Left cardiac atrium (tissue), 4 donors: ENCODE results near the gene PTDSS2. TPM values are rescaled to one million over a fixed set of nuclear protein-coding genes. Genes with fewer than 3 reads are reported as not detected.
A peak's percentile ranks its signal among the peaks of the same experiment; 100 is the strongest.
"Not testable (repeated sequence)": the region's sequence is repeated elsewhere in the genome, so short reads cannot be mapped to it uniquely, and the experiment has no call there.

ENCODE experiments used
- ATAC-seq, 2 donors: fragments of 200-7000 bp; cut with Tn5 transposase; one replicate each; pipeline ENCODE4 v1.9.1; 2020; ENCODE audit warnings: mild to moderate bottlenecking in 2 of 2, moderate library complexity in 2 of 2
- DNase-seq: peaks from one replicate; pipeline ENCODE4 v3.0.0-alpha.2; 2020
- intact Hi-C, 2 donors: fragments of 100-400 bp; cut with DNase I; formaldehyde crosslinking; loops; one replicate each; pipeline versions ENCODE4 v1.14.1 to v1.15.1; 2022 to 2023
- total RNA-seq, 2 donors: library from RNA; stranded (reverse); fragmentation: NEBNext Ultra II Directional; extraction: Animal tissue kit (Norgen Biotek cat#: 25700); gene quantifications; one replicate each; pipeline ENCODE4 v1.2.1, GENCODE V29; 2021
- donor health status: DM: no; HTN: yes; CAD: no.
- donor health status: DM: no; HTN: yes; CAD: no; lungs with severe emphysema.
- donor health status: DM: yes; HTN: yes; CAD: no.
- donor health status: Dilated cardiomyopathy.

The PTDSS2 gene
- total RNA-seq, 2 donors from 2014 or later, result 21.5 to 26.5 TPM

DNA sequence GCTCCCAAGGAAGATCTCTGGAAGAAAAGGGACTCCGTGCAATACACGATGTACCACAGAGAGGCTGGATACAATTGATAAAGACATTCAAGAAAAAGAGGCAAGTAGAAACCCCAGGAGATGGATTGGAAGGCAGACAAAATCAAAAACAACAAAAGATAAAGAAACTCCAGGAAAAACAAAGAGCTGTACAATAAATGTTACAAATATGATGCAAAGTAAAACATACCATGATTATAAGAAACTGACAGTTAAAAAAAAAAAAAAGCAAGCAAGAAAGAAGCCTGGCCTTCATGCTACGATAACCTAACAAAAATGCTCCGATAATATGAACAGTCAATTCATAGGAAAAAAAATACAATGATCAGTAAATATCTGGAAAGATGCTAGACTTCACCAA is 24.8 kb upstream of the PTDSS2 start:
- intact Hi-C loops, result no loop called here
- DNase-seq (no peak), ATAC-seq (no peak)

DNA sequence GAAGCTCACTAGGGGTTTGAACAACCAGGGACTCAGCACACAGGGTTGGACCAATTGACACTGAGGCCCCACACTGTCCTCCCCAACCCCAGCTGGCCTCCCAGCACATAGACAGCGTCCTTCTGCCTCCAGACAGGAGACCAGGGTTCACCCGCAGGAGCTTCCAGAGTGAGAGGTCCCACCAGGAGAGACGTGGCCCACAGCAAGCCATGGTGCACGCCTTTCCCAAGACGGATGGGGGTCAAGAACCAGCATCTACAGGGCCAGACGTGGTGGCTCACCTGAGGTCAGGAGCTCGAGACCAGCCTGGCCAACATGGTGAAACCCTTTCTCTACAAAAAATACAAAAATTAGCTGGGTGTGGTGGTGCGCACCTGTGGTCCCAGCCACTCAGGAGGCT is 23.2 kb upstream of the PTDSS2 start:
- ATAC-seq, result no peak
- intact Hi-C loops, result no loop called here
- DNase-seq, result peak; percentile 19

DNA sequence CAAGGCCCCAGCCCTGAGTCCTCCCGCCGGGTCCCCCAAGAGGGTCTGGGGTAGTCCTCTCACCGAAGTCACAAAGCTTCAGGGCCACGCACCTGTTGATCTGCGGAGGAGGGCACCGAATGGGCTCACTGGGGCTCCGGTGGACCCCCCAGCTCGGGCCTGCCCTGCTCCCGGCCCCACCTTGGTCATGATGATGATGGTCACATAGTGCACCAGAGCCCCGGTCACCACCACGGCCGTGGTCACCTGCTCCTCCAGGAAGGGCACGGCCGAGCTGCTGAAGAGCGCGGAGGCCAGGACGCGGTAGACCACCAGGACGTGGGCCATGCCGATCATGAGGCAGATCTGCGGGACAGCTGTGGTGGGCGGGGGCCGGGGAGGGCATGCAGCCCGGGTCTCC is 21.8 kb upstream of the PTDSS2 start:
- intact Hi-C loops, result no loop called here
- ATAC-seq (no peak), DNase-seq (peak; percentile 10)

DNA sequence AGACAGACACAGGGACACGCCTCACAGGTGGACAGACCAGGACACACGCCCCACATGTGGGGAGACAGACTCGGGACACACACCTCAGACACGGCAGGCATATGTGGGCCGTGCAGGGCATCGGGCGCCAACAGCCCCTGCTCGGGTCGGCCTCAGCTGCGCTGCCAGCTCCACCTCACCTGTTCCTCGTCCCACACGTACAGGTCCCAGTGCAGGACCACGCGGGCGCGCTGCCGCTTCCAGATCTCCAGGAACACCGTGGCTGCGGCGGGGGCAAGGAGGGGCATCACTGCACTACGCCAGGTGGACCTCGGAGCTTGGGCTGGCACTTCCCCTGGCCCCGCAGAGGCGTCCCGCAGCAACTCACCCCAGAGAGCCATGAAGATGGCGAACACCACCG is 20.7 kb upstream of the PTDSS2 start:
- intact Hi-C loops, result no loop called here
- ATAC-seq (no peak), DNase-seq (peak; percentile 15)

DNA sequence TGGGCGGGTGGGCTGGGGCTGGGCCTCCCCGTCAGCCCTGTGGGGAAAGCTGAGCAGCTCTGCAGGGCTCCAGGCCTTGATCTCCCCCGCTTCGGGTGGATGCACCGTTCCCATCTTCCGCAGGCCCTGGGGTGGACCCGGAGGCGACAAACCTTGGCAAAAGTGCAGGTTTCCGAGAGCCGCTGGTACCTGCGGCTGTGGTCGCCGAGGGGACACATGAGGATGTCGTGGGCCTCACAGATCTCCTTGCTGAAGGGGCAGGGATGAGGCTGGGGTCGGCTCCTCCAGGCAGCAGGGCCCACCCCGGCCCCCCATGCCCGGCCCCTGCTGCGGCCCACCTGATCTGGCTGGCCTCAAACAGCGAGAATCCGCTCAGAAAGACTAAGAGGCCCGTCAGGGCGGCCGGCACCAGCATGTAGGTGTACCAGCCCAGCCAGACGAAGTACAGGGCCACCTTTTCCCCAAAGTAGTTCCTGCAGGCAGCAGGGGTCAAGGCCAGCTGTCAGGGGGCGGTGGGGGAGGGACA is 20.1 kb upstream of the PTDSS2 start:
- intact Hi-C loops, result no loop called here
- DNase-seq (peak; percentile 13), ATAC-seq (no peak)

DNA sequence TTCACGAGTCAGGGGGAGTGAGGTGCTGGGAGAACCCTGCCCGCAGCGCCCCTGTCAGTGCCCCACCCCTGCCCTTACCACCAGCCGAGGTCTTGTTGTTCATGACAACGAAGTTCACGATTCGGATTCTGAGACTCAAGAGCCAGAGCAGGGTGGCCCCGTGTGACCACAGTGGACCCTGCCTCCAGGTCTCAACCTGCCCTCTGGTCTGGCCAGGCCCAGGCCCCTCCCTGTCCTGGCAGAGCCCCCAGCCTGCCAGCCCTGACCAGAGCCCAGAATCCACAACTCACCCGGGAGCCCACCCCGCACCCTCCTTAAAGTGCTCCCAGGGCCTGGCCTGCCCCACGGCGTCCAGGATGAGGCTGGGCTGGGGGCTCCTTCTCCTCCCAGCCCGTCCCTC is 18.2 kb upstream of the PTDSS2 start:
- DNase-seq, result peak; percentile 7
- intact Hi-C loops, result no loop called here
- no peak for ATAC-seq

DNA sequence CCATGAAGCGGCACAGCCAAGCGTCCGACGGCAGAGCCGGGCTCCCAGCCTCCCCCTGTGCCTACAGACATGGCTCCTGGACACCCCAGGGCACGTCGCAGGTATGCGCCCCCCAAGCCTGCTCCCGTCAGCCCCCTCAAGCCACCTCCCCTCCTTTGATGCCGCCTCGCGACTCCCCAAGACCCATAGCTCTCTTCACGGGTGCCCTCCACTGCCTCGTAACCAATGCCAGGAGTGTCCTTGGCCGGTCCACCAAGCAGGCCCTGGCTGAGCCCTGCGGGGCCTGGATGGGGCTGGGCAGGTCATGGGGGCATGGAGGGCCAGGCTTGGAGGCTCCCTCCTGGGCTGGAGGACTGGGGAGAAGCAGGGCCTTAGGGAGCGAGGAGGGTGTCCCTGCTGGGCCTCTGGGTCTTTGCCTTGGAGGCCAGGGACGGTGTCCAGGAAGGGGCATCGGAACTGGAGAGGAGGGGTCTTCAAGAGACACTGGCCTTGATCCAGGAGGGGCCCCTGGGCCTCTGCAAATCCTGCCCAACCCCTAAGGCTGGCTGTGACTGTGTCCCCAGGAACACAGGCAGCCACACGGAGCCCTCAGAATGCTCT is 17.5 kb upstream of the PTDSS2 start:
- DNase-seq, result peak; percentile 11
- intact Hi-C loops, result no loop called here
- ATAC-seq, result no peak

DNA sequence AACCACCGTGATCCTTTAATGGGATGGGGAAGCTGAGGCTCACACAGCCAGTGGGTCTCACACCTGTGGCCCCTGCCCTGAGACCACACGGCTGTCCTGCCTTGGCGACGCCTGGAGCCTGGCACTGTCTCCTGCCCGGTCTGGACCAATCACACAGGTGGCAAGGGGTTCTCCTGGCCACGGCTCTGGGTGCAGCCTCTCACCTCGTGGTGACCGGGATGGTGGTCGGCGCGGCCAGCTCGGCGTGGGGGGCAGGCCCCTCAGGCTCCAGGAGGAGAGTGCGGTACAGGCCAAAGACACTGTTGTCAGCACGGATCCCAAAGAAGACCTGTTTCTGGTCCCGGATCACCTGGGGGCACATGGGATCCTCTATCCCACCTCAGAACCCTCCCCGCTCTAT is 17.0 kb upstream of the PTDSS2 start:
- intact Hi-C loops, result no loop called here

DNA sequence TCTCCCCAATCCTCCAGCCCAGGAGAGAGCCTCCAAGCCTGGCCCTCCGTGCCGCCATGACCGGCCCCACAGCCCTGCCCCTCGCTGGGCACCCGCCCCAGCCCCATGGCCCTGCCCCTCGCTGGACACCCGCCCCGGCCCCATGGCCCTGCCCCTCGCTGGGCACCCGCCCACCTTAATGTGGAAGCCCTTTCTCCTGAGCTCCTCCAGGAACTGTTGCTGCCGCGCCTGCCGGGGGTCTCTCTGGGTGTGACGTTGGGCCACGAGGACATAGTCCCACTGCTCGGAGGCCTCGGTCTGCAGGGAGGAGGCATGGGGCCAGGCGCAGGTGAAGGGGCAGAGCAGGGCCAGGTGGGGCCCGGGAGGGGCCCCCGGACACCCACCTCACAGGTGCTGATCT is 16.4 kb upstream of the PTDSS2 start:
- ATAC-seq (no peak), DNase-seq (peak; percentile 11)
- intact Hi-C loops, result no loop called here

More for the DNA sequence above, 17.0 kb upstream of the PTDSS2 start:
- ATAC-seq, result no peak
- peak; percentile 11 for DNase-seq

DNA sequence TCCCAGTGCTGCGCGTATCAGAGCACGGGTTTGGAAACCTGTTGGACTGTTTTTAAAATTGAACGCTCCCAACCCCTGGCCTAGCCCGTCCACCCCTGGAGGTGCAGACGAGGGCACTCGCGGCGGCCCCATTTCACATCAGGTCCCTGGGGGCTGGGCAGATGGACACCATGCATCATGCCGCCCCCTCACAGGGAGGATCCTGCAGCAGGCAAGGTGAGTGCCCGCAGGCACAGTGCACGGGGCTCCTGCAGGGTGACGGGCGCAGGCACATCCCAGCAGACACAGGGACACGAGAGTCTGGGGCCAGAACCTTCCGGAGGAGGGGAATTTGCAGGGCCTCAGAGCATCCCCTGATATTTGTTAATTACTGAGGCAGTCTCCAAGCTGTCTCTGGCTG is 15.6 kb upstream of the PTDSS2 start:
- DNase-seq (peak; percentile 9), ATAC-seq (no peak)
- intact Hi-C loops, result no loop called here

DNA sequence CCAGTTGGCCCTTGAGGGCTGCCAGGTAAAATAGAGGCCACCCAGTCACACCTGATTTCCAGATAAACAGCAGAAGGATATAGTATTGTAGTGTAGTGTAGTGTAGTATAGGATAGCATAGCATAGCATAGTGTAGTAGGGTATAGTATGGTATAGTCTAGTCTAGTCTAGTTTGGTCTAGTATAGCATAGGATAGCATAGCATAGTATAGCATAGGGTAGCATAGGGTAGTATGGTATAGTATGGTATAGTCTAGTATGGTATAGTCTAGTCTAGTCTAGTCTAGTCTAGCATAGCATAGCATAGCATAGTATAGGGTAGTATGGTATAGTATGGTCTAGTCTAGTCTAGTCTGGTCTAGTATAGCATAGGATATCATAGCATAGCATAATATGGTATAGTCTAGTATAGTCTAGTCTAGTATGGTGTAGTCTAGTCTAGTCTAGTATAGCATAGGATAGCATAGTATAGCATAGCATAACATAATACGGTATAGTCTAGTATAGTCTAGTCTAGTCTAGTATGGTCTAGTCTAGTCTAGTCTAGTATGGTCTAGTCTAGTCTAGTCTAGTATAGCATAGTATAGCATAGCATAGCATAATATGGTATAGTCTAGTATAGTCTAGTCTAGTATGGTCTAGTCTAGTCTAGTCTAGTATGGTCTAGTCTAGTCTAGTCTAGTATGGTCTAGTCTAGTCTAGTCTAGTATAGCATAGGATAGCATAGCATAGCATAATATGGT is 14.9 kb upstream of the PTDSS2 start:
- intact Hi-C loops, DNase-seq, ATAC-seq: not testable (repeated sequence)

DNA sequence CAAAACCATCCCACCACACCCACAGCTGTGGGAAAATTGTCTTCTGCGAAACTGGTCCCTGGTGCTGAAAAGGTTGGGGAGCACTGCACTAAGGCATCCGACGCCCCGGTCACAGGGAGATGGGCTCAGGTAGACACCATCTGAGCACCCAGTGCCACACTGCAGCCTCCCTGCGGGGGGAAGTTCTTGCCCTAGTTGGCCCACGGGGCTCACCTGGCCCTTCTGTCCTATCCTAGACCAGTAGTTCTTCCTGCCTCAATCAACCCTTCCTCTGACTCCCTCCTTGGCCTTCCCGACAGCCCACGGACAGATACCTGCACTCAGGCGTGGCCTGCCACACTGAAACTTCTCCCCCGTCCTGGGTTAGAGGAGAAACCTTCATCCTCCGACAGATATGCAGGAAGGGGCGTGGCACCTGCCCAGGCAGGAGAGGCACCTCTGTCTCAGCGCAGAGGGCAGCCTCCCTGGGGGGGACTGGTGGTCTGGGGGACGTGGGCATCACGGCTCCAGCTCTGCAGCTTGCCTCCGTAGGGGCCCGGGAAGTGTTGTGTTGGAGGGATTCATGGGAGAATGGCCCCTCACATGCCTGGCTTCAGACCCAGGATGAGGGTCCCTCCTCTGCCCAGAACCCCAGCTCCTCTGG is 12.7 kb upstream of the PTDSS2 start:
- ATAC-seq, result no peak
- intact Hi-C loops, result no loop called here
- peak; percentile 10 for DNase-seq

DNA sequence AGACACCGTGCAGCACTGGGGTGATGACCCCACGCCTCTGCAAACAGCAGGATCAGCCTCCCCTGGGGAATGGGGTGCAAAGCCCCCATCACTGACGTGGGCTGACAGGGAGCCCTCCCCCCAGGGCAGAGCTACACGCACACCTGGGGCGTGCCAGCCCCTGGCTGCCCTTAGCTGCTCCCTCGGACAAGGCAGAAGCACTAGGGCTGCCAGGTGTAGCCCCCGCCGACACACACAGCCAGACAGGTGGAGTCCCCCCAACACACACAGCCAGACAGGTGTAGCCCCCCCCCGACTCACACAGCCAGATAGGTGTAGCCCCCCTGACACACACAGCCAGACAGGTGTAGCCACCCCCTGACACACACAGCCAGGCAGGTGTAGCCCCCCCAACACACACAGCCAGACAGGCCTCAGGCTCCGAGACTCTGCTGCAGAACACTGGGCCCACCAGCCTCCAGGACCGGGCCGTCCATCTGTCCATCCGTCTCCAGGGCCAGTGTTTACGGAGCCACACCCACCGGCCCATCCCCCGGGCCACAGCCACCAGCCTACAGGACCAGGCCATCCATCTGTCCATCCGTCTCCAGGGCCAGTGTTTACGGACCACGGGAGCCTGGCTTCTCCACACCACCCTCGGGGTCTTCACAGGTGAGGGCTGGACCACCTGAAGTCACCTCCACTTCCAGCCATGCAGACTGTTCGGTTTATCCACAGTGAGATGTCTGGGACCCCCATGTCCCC is 11.8 kb upstream of the PTDSS2 start:
- ATAC-seq, result no peak
- intact Hi-C loops, result no loop called here
- DNase-seq, result peak; percentile 17

DNA sequence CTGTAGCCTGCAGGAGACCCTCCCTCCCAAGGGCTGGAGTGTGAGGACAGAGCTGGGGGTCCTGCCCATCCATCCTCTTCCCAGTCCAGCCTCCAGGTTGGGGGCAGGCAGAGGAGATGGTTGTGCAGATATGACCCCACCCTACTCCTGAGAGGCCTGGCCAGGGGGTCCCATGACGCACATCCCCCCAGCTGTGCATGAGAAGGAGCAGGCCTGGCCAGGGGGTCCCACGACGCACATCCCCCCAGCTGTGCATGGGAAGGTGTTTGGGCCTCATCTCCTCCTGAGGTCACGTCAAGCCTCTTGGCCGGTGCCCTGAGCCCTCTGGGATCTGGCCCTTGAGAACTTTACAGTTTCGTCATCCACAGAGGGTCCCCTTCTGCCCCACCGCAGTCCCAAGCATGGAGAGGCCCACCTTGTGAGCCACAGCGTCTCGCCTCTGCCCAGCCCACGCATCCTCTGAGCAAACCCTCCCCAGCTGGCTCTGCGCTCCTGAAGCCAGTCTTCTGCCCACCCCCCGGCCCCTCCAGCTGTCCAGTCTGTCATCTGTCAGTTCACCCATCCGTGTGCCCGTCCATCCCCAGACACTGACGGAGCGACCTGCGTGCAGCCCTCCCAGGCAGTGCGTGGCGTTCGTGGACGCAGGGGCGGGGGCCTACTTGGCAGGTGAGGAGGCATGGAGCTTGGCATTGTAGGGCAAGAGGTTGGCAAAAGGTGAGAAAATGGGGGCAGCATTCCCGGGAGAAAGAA is 10.6 kb upstream of the PTDSS2 start:
- ATAC-seq (no peak), DNase-seq (peak; percentile 13)
- intact Hi-C loops, result no loop called here

DNA sequence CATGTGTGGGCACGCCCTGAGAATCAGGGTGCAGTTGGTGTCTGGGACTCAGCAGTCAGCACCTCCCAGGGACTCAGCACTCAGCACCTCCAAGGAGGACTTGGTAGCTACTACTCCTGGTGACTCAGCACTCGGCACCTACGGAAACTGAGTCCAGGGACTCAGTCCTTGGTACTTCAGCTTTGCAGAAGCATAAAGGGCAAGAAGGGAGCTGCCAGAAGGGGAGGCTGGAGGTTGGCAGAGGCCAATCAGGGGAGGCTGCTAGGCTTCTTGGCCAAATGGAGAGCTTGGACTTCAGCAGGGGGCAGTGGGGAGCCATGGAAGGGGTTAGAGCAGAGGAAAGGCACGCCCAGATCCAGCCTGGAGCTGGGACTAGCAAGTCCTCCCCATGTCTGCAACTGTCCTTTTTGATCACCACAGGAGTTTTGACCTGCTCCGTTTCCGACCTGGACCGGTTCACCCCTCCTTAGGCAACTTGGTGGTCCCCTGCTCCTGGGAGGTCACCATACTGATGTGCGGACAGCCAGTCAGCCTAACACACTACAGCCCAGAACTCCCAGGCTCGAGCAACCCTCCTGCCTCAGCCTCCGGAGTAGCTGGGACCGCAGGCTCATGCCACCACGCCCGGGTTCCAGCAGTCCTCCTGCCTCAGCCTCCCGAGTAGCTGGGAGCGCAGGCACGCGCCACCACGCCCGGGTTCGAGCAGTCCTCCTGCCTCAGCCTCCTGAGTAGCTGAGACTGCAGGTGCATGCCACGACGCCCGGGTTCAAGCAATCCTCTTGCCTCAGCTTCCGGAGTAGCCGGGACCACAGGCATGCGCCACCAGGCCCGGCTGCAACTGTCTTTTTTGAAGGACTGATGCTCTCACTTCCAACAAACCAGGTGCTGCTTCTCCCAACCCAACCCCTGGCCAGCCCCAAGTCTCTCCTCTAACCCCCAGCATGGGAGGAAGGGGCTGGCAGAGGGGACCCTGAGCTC is 9.7 kb upstream of the PTDSS2 start:
- no peak for ATAC-seq
- intact Hi-C loops, result no loop called here
- peak; percentile 24 for DNase-seq

DNA sequence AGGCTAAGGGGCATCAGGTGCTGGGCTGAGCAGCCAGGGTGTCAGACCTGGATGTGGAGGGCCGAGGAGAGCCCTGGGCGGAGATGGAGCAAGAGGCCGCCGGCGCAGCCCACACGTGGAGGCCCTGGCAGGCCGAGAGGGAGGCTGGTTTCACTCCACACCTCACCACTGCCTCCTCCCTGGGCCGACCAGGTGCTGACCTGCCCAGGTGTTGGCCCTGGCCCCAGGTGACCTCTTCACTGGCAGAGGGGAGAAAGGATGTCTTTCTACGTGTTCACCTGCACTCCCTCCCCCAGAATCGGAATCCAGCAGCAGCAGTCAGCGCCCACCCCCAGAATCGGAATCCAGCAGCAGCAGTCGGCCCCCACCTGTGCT is 9.0 kb upstream of the PTDSS2 start:
- ATAC-seq (no peak), DNase-seq (no peak)
- intact Hi-C loops, result no loop called here

DNA sequence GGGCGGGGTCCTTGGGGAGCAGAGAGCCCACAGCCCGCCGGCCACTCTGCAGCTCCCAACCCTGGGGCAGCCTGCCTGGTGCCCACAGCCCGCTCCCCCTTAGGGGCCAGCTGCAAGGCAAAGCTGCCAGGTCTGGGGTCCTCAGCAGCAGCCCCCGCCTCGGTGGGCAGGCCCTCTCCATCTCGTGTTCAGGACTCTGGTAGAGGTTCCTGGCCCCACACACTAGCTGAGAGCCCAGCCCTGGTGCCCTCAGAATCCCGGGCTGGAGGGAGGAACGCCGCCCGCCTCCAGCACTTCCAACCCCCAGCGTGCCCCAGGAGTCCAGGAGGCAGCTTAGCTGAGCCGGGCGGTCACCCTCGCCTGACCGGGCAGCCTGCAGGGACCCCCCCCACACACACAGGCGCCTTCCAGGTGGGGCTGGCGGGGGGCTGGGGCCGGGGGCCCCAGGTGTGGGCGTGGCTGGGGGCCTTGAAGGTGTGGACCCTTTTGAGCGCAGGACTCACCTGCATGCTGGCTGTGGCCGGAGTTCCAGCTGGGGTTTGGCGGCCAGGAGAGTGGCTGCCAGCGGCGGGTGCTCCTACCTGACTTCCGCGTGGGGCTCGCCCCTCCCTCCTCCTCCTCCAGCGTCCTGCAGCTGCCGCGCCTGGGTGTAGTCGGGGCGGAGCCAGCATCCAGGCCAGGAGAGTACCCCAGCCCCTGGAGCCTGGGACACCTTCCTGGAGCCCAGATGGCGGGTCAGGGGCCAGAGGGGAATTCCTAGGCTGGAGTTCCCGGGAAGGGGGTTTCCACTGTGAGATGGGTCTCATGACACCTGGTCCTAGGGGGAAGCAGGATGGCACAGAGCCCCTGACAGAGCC is 8.4 kb upstream of the PTDSS2 start, which contains the start of gene ANO9:
ANO9 (minus strand) TSS at position 594 of the 857 bp plus-strand sequence; CDS start at position 509, 85 bp downstream.
- ATAC-seq (peak; percentile 31 to 45), DNase-seq (peak; percentile 27)
- intact Hi-C loops, result no loop called here
